Natural killer cell (primary cell): ENCODE results near the gene DAPK3. TPM values are rescaled to one million over a fixed set of nuclear protein-coding genes. Genes with fewer than 3 reads are reported as not detected.
"Not testable (repeated sequence)": the region's sequence is repeated elsewhere in the genome, so short reads cannot be mapped to it uniquely, and the experiment has no call there.

Source experiments
- ATAC-seq, 3 donors: fragments of 150-1000 bp in 2 of 3; fragments of 200-7000 bp in 1 of 3; cut with Tn5 transposase; 1 replicate in 1 of 3; 2 replicates in 2 of 3; pipeline ENCODE4 v1.10.0; 2021; ENCODE audit warnings: mild to moderate bottlenecking in 2 of 3, moderate library complexity in 2 of 3
- DNase-seq, 2 donors: peaks; one replicate each; pipeline versions ENCODE4 v3.0.0 to v3.0.0-alpha.2; 2013 to 2021; ENCODE audit warnings: mixed read lengths in 1 of 2
- H3K27ac ChIP-seq: one replicate; pipeline ENCODE4 v1.5.1; 2013; ENCODE audit warnings: mild to moderate bottlenecking, low read length
- H3K27me3 ChIP-seq: one replicate; pipeline ENCODE4 v1.6.1; 2013; ENCODE audit warnings: low read length; ENCODE audit not compliant: control insufficient read depth, insufficient read depth
- H3K36me3 ChIP-seq: one replicate; pipeline ENCODE4 v1.6.1; 2013; ENCODE audit warnings: low read length; ENCODE audit not compliant: control insufficient read depth, insufficient read depth
- H3K4me1 ChIP-seq: one replicate; pipeline ENCODE4 v1.6.1; 2013; ENCODE audit warnings: low read length; ENCODE audit not compliant: control insufficient read depth, insufficient read depth
- H3K4me3 ChIP-seq: one replicate; pipeline ENCODE4 v1.5.1; 2013; ENCODE audit warnings: low read length
- H3K9me3 ChIP-seq: one replicate; pipeline ENCODE4 v1.6.1; 2013; ENCODE audit warnings: low read length; ENCODE audit not compliant: control insufficient read depth, insufficient read depth
- H3K27ac Mint-ChIP-seq, 2 donors: one replicate each; pipeline ENCODE4 v1.8.0; 2022; ENCODE audit warnings: mild to moderate bottlenecking in 2 of 2, mixed read lengths in 2 of 2, moderate library complexity in 1 of 2
- H3K27me3 Mint-ChIP-seq, 2 donors: one replicate each; pipeline ENCODE4 v1.8.0; 2022; ENCODE audit warnings: low read depth in 2 of 2, mixed read lengths in 2 of 2
- H3K36me3 Mint-ChIP-seq: one replicate; pipeline ENCODE4 v1.8.0; 2022; ENCODE audit warnings: mixed read lengths
- H3K4me1 Mint-ChIP-seq, 2 donors: one replicate each; pipeline ENCODE4 v1.8.0; 2022; ENCODE audit warnings: mixed read lengths in 2 of 2
- H3K4me3 Mint-ChIP-seq: one replicate; pipeline ENCODE4 v1.8.0; 2022; ENCODE audit warnings: mild to moderate bottlenecking, moderate library complexity, mixed read lengths
- H3K9me3 Mint-ChIP-seq, 2 donors: one replicate each; pipeline ENCODE4 v1.8.0; 2022; ENCODE audit warnings: mixed read lengths in 2 of 2
- CTCF ChIP-seq: fragments of 200-600 bp; IDR thresholded peaks from one replicate; pipeline ENCODE4 v1.8.0; 2022; ENCODE audit warnings: antibody characterized with exemption
- WGBS: methylation state at CpG from one replicate; pipeline ENCODE4 v1.1.7; 2013; ENCODE audit warnings: missing lambda C conversion rate; ENCODE audit not compliant: insufficient coverage; 5-methylcytosine and 5-hydroxymethylcytosine counted together
- intact Hi-C: fragments of 100-400 bp; cut with micrococcal nuclease; formaldehyde crosslinking; loops from one replicate; pipeline ENCODE4 v1.14.2; 2022
- total RNA-seq, 4 donors: library from RNA; stranded (reverse); fragments of 120-200 nt in 1 of 4; gene quantifications; one replicate each; pipeline versions ENCODE4 v1.2.3 to v1.2.4, GENCODE V29; 2013 to 2022

DAPK3 gene
- total RNA-seq, 3 donors from 2014 or later (not counting 1 experiment from before 2014, with no cell fraction given) = 54.3 to 66.4 (median 58.1) TPM

GRCh38 chr19:4009990-4010807 lies 39.3 kb upstream of the DAPK3 start:
- Histone ChIP-seq H3K4me1 (peaks cover 59% of the 10 kb centered on the region), H3K36me3 (peaks cover 27% of the 10 kb centered on the region), H3K27me3 (no peaks in the 10 kb centered on the region), H3K4me3 (no peak overlapping the region), H3K9me3 (no peaks in the 10 kb centered on the region), H3K27ac (no peak overlapping the region)
- Mint-ChIP-seq H3K27ac (peak overlapping the region in 1 of 2 donors; percentile 88), H3K27me3 (no peaks in the 10 kb centered on the region), H3K4me1 (peaks cover 13 to 45% of the 10 kb centered on the region in 2 donors), H3K9me3 (no peaks in the 10 kb centered on the region), H3K4me3 (peak overlapping the region; percentile 28), H3K36me3 (no peaks in the 10 kb centered on the region)
- no peak for ATAC-seq
- no peak for TF ChIP-seq CTCF
- 92% methylated on average over 24 of the region's 24 CpGs for WGBS
- no peak for DNase-seq
- intact Hi-C loops = no loop called here

GRCh38 chr19:4007836-4008539 lies 37.1 kb upstream of the DAPK3 start:
- H3K9me3 ChIP-seq = no peaks in the 10 kb centered on the region
- no peak for TF ChIP-seq CTCF
- no peaks in the 10 kb centered on the region for H3K27me3 Mint-ChIP-seq
- intact Hi-C loops = loop anchor here (2.0 kb wide), 1 partner anchor 17 kb away; no protein-coding TSS in a partner anchor
- no peaks in the 10 kb centered on the region for H3K36me3 Mint-ChIP-seq
- peak in 1 of 2 donors; percentile 41 for DNase-seq
- H3K27ac ChIP-seq = no peak overlapping the region
- H3K9me3 Mint-ChIP-seq = no peaks in the 10 kb centered on the region
- under 1% methylated on average over 55 of the region's 55 CpGs for WGBS
- H3K4me1 Mint-ChIP-seq = peaks cover 13 to 35% of the 10 kb centered on the region in 2 donors
- peak in 1 of 3 donors; percentile 3 for ATAC-seq
- H3K4me3 Mint-ChIP-seq = peak overlapping the region; percentile 92
- peaks cover 44% of the 10 kb centered on the region for H3K4me1 ChIP-seq
- H3K36me3 ChIP-seq = peaks cover 12% of the 10 kb centered on the region
- H3K4me3 ChIP-seq = peak overlapping the region; percentile 75
- H3K27ac Mint-ChIP-seq = peak overlapping the region; percentile 79 to 88
- H3K27me3 ChIP-seq = no peaks in the 10 kb centered on the region

GRCh38 chr19:4007021-4007835 lies 36.3 kb upstream of the DAPK3 start, which contains the start of gene PIAS4:
Gene PIAS4 (plus strand): TSS chr19:4007736. CDS start chr19:4007761, 25 bp downstream.
- peak; percentile 88 to 96 (median 88) for ATAC-seq
- H3K27ac Mint-ChIP-seq = peak within 1 kb of the TSS; percentile 79 to 88
- peaks cover 13 to 28% of the 10 kb centered on the region in 2 donors for H3K4me1 Mint-ChIP-seq
- TF ChIP-seq CTCF = no peak
- no peaks in the 10 kb centered on the region for H3K9me3 ChIP-seq
- H3K36me3 ChIP-seq = peaks cover 8% of the 10 kb centered on the region
- peak; percentile 93 to 98 for DNase-seq
- H3K4me3 Mint-ChIP-seq = peak within 1 kb of the TSS; percentile 92
- H3K4me1 ChIP-seq = peaks cover 44% of the 10 kb centered on the region
- H3K4me3 ChIP-seq = peak within 1 kb of the TSS; percentile 75
- no peaks in the 10 kb centered on the region for H3K9me3 Mint-ChIP-seq
- intact Hi-C loops = loop anchor here (2.0 kb wide), 1 partner anchor 16 kb away; no protein-coding TSS in a partner anchor
- under 1% methylated on average over 91 of the region's 91 CpGs for WGBS
- H3K36me3 Mint-ChIP-seq = no peaks in the 10 kb centered on the region
- H3K27ac ChIP-seq = peak within 1 kb of the TSS; percentile 49
- H3K27me3 Mint-ChIP-seq = no peaks in the 10 kb centered on the region
- no peaks in the 10 kb centered on the region for H3K27me3 ChIP-seq

GRCh38 chr19:4005436-4005835 lies 34.5 kb upstream of the DAPK3 start:
- DNase-seq = peak in 1 of 2 donors; percentile 2
- H3K27me3 ChIP-seq, H3K36me3 ChIP-seq, H3K36me3 Mint-ChIP-seq, H3K27ac ChIP-seq, H3K27me3 Mint-ChIP-seq, H3K4me3 ChIP-seq, H3K9me3 ChIP-seq, ATAC-seq, intact Hi-C loops, H3K27ac Mint-ChIP-seq, H3K9me3 Mint-ChIP-seq: not testable (repeated sequence)
- peaks cover 33% of the 10 kb centered on the region for H3K4me1 ChIP-seq
- Mint-ChIP-seq H3K4me3 (peak overlapping the region; percentile 62), H3K4me1 (peaks cover 9 to 20% of the 10 kb centered on the region in 2 donors)
- over 99% methylated on average over 9 of the region's 9 CpGs for WGBS

GRCh38 chr19:4000798-4001197 lies 29.9 kb upstream of the DAPK3 start:
- H3K9me3 Mint-ChIP-seq, H3K4me1 ChIP-seq, ATAC-seq, H3K27ac Mint-ChIP-seq, H3K36me3 ChIP-seq, DNase-seq, H3K4me3 Mint-ChIP-seq, H3K36me3 Mint-ChIP-seq, intact Hi-C loops, H3K27me3 Mint-ChIP-seq, H3K4me1 Mint-ChIP-seq, H3K27ac ChIP-seq, H3K27me3 ChIP-seq, H3K9me3 ChIP-seq, H3K4me3 ChIP-seq: not testable (repeated sequence)
- WGBS = 95% methylated on average over 5 of the region's 5 CpGs
